Astrocyte of the cerebellum (primary cell): ENCODE measurements around the gene SCOC.

Source experiments
- DNase-seq: peaks from one replicate; pipeline ENCODE4 v3.0.0-alpha.2; 2011; ENCODE audit warnings: low read depth
- H3K4me3 ChIP-seq: 2 replicates; pipeline ENCODE4 v1.5.1; 2011; ENCODE audit warnings: mild to moderate bottlenecking, low read depth, low read length, moderate library complexity
- CTCF ChIP-seq: IDR thresholded peaks from 2 replicates; pipeline ENCODE4 v1.5.1; 2012; ENCODE audit warnings: low read length, low read depth, moderate library complexity, mild to moderate bottlenecking; ENCODE audit errors: missing control alignments
- in situ Hi-C: cut with HindIII; loops from 2 replicates; pipeline ENCODE4 v1.10.0; 2017; ENCODE audit warnings: low sequenced_read_pairs

Gene SCOC

GRCh38 chr4:140333523-140333922, 39.9 kb upstream of the SCOC start:
- in situ Hi-C loops = no loop called here
- DNase-seq = no peak
- no peak for TF ChIP-seq CTCF
- H3K4me3 ChIP-seq = no peak overlapping the region

GRCh38 chr4:140335076-140335475, 38.4 kb upstream of the SCOC start:
- TF ChIP-seq CTCF = no peak
- H3K4me3 ChIP-seq = no peak overlapping the region
- no peak for DNase-seq
- in situ Hi-C loops = no loop called here

GRCh38 chr4:140336730-140337129, 36.7 kb upstream of the SCOC start:
- in situ Hi-C loops = no loop called here
- TF ChIP-seq CTCF = no peak
- DNase-seq = no peak
- no peak overlapping the region for H3K4me3 ChIP-seq

DNA sequence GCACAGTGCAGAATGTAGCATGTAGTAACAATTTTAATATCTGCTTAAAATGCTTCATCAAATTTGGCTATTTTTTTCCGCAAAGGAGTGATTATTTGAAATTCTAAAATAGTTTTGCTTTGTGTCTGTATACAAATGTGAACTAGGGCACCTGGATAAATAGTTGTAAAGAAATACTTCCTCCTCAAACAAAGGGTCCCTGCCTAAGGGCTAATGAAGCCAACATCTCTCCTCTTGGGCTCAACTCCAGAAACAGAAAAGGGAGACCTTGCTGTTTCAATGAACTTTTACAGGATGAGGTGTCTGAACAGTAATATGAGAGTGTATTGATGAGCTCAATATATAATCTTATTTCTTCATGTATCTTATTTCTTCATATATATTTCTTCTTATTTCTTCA, 30.8 kb upstream of the SCOC start:
- in situ Hi-C loops = no loop called here
- H3K4me3 ChIP-seq = no peak overlapping the region
- no peak for TF ChIP-seq CTCF
- DNase-seq = no peak

DNA sequence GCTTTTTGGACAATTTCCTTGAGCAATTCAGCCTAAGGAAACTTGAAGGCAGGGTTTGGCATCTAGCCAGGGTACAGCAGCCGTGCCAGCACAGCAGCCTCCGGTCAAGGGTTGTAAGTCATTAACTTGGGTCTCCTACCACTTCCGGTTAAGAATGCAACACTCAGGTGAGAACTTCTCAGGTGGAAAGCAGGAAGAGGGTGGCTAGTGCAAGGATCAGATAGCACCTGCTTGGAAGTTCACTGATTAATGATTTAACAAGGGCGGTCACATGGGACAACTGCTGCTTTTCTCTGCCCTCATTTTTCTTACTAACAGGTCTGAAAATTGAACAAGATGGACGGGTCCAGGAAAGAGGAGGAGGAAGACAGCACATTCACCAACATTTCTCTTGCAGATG, 30.1 kb upstream of the SCOC start:
- in situ Hi-C loops = no loop called here
- no peak for TF ChIP-seq CTCF
- no peak for DNase-seq
- H3K4me3 ChIP-seq = no peak overlapping the region

- H3K4me3 ChIP-seq = no peak overlapping the region
- in situ Hi-C loops = no loop called here
- no peak for DNase-seq
- TF ChIP-seq CTCF = no peak
Observed at GRCh38 chr4:140344101-140344500, 29.3 kb upstream of the SCOC start.

DNA sequence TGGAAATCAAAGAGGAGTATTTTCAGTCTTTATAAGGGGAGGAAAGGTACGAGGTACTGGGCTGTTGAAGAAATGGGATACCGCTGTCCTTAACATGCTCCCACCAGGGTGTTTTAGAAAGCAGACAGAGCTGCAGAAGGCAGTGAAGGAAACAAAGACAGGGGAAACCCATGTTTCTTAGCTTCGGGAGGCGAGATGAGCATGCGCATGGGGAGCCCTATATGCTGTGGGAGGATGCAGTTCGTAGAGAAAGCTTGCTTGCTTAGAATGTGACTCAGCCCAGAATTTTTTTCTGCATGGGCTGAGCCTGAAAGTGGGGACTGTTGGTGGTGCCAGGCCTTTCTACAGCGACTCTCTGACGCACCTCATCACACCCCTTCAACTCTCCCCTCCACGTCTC, 28.8 kb upstream of the SCOC start:
- no peak for TF ChIP-seq CTCF
- no peak overlapping the region for H3K4me3 ChIP-seq
- in situ Hi-C loops = no loop called here
- DNase-seq = no peak
